DND-41 (cell line): ENCODE results near the gene GPC6.

Source experiments
- EZH2 ChIP-seq: IDR thresholded peaks from 3 replicates; pipeline ENCODE4 v1.6.1; 2012; ENCODE audit warnings: borderline replicate concordance, low read depth, mild to moderate bottlenecking, moderate library complexity, low read length, inconsistent platforms; ENCODE audit not compliant: severe bottlenecking
- TF ChIP-seq, protein P1 (sequence below): IDR thresholded peaks from 2 replicates; pipeline ENCODE4 v1.5.1; 2012; ENCODE audit warnings: borderline replicate concordance, low read length, moderate library complexity, mild to moderate bottlenecking; ENCODE audit not compliant: poor library complexity, severe bottlenecking; ENCODE audit errors: extremely low read depth

DNA sequence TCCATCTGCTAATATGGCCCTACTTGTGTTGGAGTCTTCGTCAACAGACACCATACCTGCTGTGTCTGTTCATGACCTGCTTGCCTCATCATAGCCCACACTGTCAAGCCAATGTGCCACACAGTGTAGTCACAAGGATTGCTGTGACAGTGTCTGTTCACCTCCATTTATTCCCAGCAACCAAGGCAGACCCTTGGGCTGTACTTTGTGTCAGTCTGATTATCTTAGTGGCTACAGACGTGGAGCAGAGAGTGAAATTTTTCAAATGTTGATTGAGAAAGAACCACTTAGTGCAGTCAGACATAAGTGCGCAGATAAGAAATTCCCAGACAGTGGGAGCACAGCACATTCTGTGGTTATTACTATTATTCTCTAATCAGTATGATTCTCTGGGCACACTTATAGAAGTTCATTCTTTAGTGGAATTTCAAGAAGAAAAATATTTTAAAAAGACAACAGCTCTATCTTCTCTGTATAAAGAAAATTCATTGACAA, 184.6 kb downstream of the GPC6 start:
- TF ChIP-seq, protein P1, sequence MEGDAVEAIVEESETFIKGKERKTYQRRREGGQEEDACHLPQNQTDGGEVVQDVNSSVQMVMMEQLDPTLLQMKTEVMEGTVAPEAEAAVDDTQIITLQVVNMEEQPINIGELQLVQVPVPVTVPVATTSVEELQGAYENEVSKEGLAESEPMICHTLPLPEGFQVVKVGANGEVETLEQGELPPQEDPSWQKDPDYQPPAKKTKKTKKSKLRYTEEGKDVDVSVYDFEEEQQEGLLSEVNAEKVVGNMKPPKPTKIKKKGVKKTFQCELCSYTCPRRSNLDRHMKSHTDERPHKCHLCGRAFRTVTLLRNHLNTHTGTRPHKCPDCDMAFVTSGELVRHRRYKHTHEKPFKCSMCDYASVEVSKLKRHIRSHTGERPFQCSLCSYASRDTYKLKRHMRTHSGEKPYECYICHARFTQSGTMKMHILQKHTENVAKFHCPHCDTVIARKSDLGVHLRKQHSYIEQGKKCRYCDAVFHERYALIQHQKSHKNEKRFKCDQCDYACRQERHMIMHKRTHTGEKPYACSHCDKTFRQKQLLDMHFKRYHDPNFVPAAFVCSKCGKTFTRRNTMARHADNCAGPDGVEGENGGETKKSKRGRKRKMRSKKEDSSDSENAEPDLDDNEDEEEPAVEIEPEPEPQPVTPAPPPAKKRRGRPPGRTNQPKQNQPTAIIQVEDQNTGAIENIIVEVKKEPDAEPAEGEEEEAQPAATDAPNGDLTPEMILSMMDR = no peak
- TF ChIP-seq EZH2 = no peak
